Measurements from ENCODE around the gene ROBO1. TPM values are rescaled to one million over a fixed set of nuclear protein-coding genes. Genes with fewer than 3 reads are reported as not detected.

ROBO1 gene
- total and polyA plus RNA-seq, 2 of the 8 experiments (the other 6 are each of a cell fraction or from before 2014, with no cell fraction given): 51.4 to 91.0 TPM

GRCh38 chr3:78728406-78729145, 1039.2 kb downstream of the ROBO1 start:
- Histone ChIP-seq H2BK120ac (replicated peaks; ENCODE audit: low read depth, low read length) (no peak overlapping the region), H3K36me3 (ENCODE audit: control insufficient read depth in 2 of 4, insufficient read depth in 4 of 4, low read length in 3 of 4) (no peaks in the 10 kb centered on the region), H3K56ac (replicated peaks; ENCODE audit: insufficient read length, low read depth, low read length) (no peak overlapping the region), H3K79me1 (ENCODE audit: low read depth, low read length) (no peaks in the 10 kb centered on the region), H3K9me3 (ENCODE audit: insufficient read depth in 2 of 2, low read depth in 1 of 2, low read length in 1 of 2) (no peaks in the 10 kb centered on the region), H4K91ac (replicated peaks; ENCODE audit: insufficient read length, low read length) (no peak overlapping the region), H3K23ac (ENCODE audit: insufficient read length) (no peak overlapping the region), H3K27ac (ENCODE audit: low read depth, low read length) (no peak overlapping the region), H2AFZ (ENCODE audit: low read length) (no peak overlapping the region), H3K79me2 (ENCODE audit: control insufficient read depth in 1 of 2, insufficient read depth in 2 of 2, low read length in 2 of 2) (no peaks in the 10 kb centered on the region), H2BK20ac (ENCODE audit: low read length) (no peak overlapping the region), H3K9ac (replicated peaks in 1 of 4; ENCODE audit: extremely low read depth in 1 of 4, low read depth in 3 of 4, low read length in 3 of 4) (no peak overlapping the region), H3K23me2 (ENCODE audit: low read depth, low read length) (no peaks in the 10 kb centered on the region), H4K5ac (ENCODE audit: insufficient read length, low read depth, low read length) (no peak overlapping the region), H3K4ac (replicated peaks; ENCODE audit: insufficient read length, low read depth, low read length) (no peak overlapping the region), H4K20me1 (replicated peaks in 1 of 2; ENCODE audit: control insufficient read depth in 1 of 2, insufficient read depth in 2 of 2, low read length in 2 of 2) (no peaks in the 10 kb centered on the region), H2BK12ac (ENCODE audit: low read depth, low read length) (no peak overlapping the region), H3K4me3 (ENCODE audit: extremely low read depth in 1 of 4, insufficient read depth in 2 of 4, low read depth in 3 of 4, low read length in 4 of 4) (no peak overlapping the region), H2BK15ac (ENCODE audit: low read length) (no peak overlapping the region), H3K27me3 (replicated peaks in 1 of 4; ENCODE audit: control insufficient read depth in 3 of 4, extremely low read depth in 1 of 4, insufficient read depth in 3 of 4, low read length in 3 of 4) (no peaks in the 10 kb centered on the region), H3K14ac (ENCODE audit: insufficient read length) (no peak overlapping the region), H3K4me1 (replicated peaks in 1 of 4; ENCODE audit: control insufficient read depth in 3 of 4, insufficient read depth in 4 of 4, low read length in 3 of 4) (peaks cover 0 to 3% (median under 1%) of the 10 kb centered on the region in 4 experiments; a peak in 2 of 7 replicates), H4K8ac (ENCODE audit: extremely low read depth, insufficient read depth, low read length) (no peak overlapping the region), H3K18ac (ENCODE audit: extremely low read depth, low read length) (no peak overlapping the region), H3K4me2 (ENCODE audit: insufficient read depth in 1 of 2, low read depth in 2 of 2, low read length in 2 of 2) (no peak overlapping the region), H2BK5ac (ENCODE audit: low read depth, low read length) (no peak overlapping the region), H2AK5ac (ENCODE audit: low read depth, low read length) (no peak overlapping the region)
- CTCF ChIA-PET (ENCODE audit: partially characterized antibody): interaction anchor here (0.9 kb wide), 1 partner anchor 85 kb away, joined by 3 read pairs; no protein-coding TSS in a partner anchor
- no peak for TF ChIP-seq CHD1 (IDR thresholded peaks at IDR 0.05; ENCODE audit: low read depth, low read length)
- WGBS, 2 experiments (ENCODE audit: extremely low coverage in 1 of 2, insufficient coverage in 1 of 2, insufficient read length in 1 of 2, insufficient replicate concordance in 2 of 2, low coverage in 1 of 2, low lambda C conversion rate in 2 of 2, missing lambda C conversion rate in 1 of 2): 67% methylated on average over 5 of the region's 5 CpGs; no CpG with 5 or more reads in 1 of the 2 experiments
- FAIRE-seq: no peak
- POLR2A ChIA-PET (ENCODE audit: partially characterized antibody): no interaction called here
- no peak for DNase-seq (ENCODE audit: low read depth in 1 of 2, low spot score in 2 of 2)
